Ascending aorta (tissue), 2 donors: ENCODE data around the gene LMNB1. TPM values are rescaled to one million over a fixed set of nuclear protein-coding genes. Genes with fewer than 3 reads are reported as not detected.
A peak's percentile ranks its signal among the peaks of the same experiment; 100 is the strongest.
"Not testable (repeated sequence)": the region's sequence is repeated elsewhere in the genome, so short reads cannot be mapped to it uniquely, and the experiment has no call there.

ENCODE experiments used
- DNase-seq, 2 donors: peaks; one replicate each; pipeline ENCODE4 v3.0.0-alpha.2; 2019; ENCODE audit warnings: low spot score in 2 of 2
- H3K27ac ChIP-seq, 2 donors: fragments of 200-600 bp; sonication (generic); one replicate each; pipeline ENCODE4 v1.5.1; 2016 to 2017; ENCODE audit warnings: mild to moderate bottlenecking in 1 of 2
- H3K27me3 ChIP-seq: fragments of 200-600 bp; sonication (generic); one replicate; pipeline ENCODE4 v1.5.1; 2017
- H3K36me3 ChIP-seq, 2 donors: fragments of 200-600 bp; sonication (generic); one replicate each; pipeline ENCODE4 v1.5.1; 2016
- H3K4me1 ChIP-seq, 2 donors: fragments of 200-600 bp; sonication (generic); one replicate each; pipeline ENCODE4 v1.5.1; 2016 to 2017; ENCODE audit warnings: mild to moderate bottlenecking in 1 of 2
- H3K4me3 ChIP-seq, 2 donors: fragments of 200-600 bp; sonication (generic); one replicate each; pipeline ENCODE4 v1.5.1; 2016 to 2017; ENCODE audit warnings: mild to moderate bottlenecking in 1 of 2
- H3K9me3 ChIP-seq, 2 donors: fragments of 200-600 bp; sonication (generic); one replicate each; pipeline ENCODE4 v1.5.1; 2016
- CTCF ChIP-seq, 3 experiments: fragments of 200-600 bp in 2 of 3; fragments of 450-650 bp in 1 of 3; sonication (generic) in 2 of 3; IDR thresholded peaks; one replicate each; pipeline ENCODE4 v1.5.1; 2016 to 2019; ENCODE audit warnings: antibody characterized with exemption in 3 of 3, mild to moderate bottlenecking in 1 of 3, moderate library complexity in 1 of 3
- intact Hi-C: fragments of 100-400 bp; cut with DNase I; formaldehyde crosslinking; loops from one replicate; pipeline ENCODE4 v1.15.1; 2023
- total RNA-seq: library from RNA; depleted of rRNA; stranded (reverse); fragments of >200 nt; gene quantifications from one replicate; pipeline ENCODE4 v1.1.0, GENCODE V29; 2016

LMNB1 gene
- total RNA-seq, 1 donor from 2014 or later, result 1.3 TPM

- TF ChIP-seq CTCF (IDR thresholded peaks at IDR 0.05), result no peak
- no peaks in the 10 kb centered on the region for H3K4me1 ChIP-seq
- no peaks in the 10 kb centered on the region for H3K27me3 ChIP-seq
- no peak overlapping the region for H3K4me3 ChIP-seq
- DNase-seq, result no peak
- H3K9me3 ChIP-seq, result no peaks in the 10 kb centered on the region
- intact Hi-C loops, result loop anchor here (5.0 kb wide), 1 partner anchor 605 kb away; no protein-coding TSS in a partner anchor
- no peak overlapping the region for H3K27ac ChIP-seq
- H3K36me3 ChIP-seq, result peaks cover 0 to 4% of the 10 kb centered on the region in 2 donors
Measured at GRCh38 chr5:126837242-126837641, 60.3 kb downstream of the LMNB1 start.

GRCh38 chr5:126837906-126838539 is 61.1 kb downstream of the LMNB1 start:
- Histone ChIP-seq H3K27me3 (no peaks in the 10 kb centered on the region), H3K4me1 (no peaks in the 10 kb centered on the region), H3K9me3 (no peaks in the 10 kb centered on the region), H3K4me3 (no peak overlapping the region), H3K36me3 (peaks cover 0 to under 1% of the 10 kb centered on the region in 2 donors), H3K27ac (no peak overlapping the region)
- DNase-seq, result no peak
- peak; percentile 18 to 54 (median 28) for TF ChIP-seq CTCF (IDR thresholded peaks at IDR 0.05)
- intact Hi-C loops, result loop anchor here (2.0 to 5.0 kb wide), 2 partner anchors 477 to 604 kb away; no protein-coding TSS in a partner anchor

GRCh38 chr5:126839407-126839806 is 62.5 kb downstream of the LMNB1 start:
- DNase-seq, H3K4me1 ChIP-seq, H3K36me3 ChIP-seq, H3K4me3 ChIP-seq, H3K27me3 ChIP-seq, H3K27ac ChIP-seq, H3K9me3 ChIP-seq: not testable (repeated sequence)
- intact Hi-C loops, result loop anchor here (2.0 to 5.0 kb wide), 2 partner anchors 475 to 603 kb away; no protein-coding TSS in a partner anchor

GRCh38 chr5:126843375-126843774 is 66.4 kb downstream of the LMNB1 start:
- H3K4me1 ChIP-seq, H3K27me3 ChIP-seq, intact Hi-C loops, H3K27ac ChIP-seq, H3K4me3 ChIP-seq, DNase-seq, H3K9me3 ChIP-seq, H3K36me3 ChIP-seq: not testable (repeated sequence)

- DNase-seq, H3K9me3 ChIP-seq, H3K36me3 ChIP-seq, H3K4me3 ChIP-seq, H3K27me3 ChIP-seq, intact Hi-C loops, H3K4me1 ChIP-seq, H3K27ac ChIP-seq: not testable (repeated sequence)
Measured at GRCh38 chr5:126845470-126846070, 68.6 kb downstream of the LMNB1 start.

- no peak for TF ChIP-seq CTCF (IDR thresholded peaks at IDR 0.05)
- Histone ChIP-seq H3K9me3 (no peaks in the 10 kb centered on the region), H3K4me3 (no peak overlapping the region), H3K27me3 (no peaks in the 10 kb centered on the region), H3K36me3 (no peaks in the 10 kb centered on the region), H3K4me1 (peaks cover 0 to 8% of the 10 kb centered on the region in 2 donors), H3K27ac (no peak overlapping the region)
- DNase-seq, result no peak
- intact Hi-C loops, result no loop called here
Measured at GRCh38 chr5:126846344-126846743, 69.4 kb downstream of the LMNB1 start.

- no peaks in the 10 kb centered on the region for H3K27me3 ChIP-seq
- peak overlapping the region in 1 of 2 donors; percentile 9 for H3K27ac ChIP-seq
- H3K4me3 ChIP-seq, result peak overlapping the region in 1 of 2 donors; percentile 4
- intact Hi-C loops, result no loop called here
- H3K9me3 ChIP-seq, result no peaks in the 10 kb centered on the region
- H3K36me3 ChIP-seq, result no peaks in the 10 kb centered on the region
- DNase-seq, result no peak
- H3K4me1 ChIP-seq, result peaks cover 0 to 8% of the 10 kb centered on the region in 2 donors
- no peak for TF ChIP-seq CTCF (IDR thresholded peaks at IDR 0.05)
Measured at GRCh38 chr5:126846744-126847455, 70.0 kb downstream of the LMNB1 start.
